Posterior vena cava (tissue), 2 donors: ENCODE data around the gene ESR2. TPM values are rescaled to one million over a fixed set of nuclear protein-coding genes. Genes with fewer than 3 reads are reported as not detected.
"Not testable (repeated sequence)": the region's sequence is repeated elsewhere in the genome, so short reads cannot be mapped to it uniquely, and the experiment has no call there.

Experiments
- DNase-seq: peaks from one replicate; pipeline ENCODE4 v3.0.0-alpha.2; 2020; ENCODE audit warnings: low spot score
- intact Hi-C, 2 donors: fragments of 100-400 bp; cut with DNase I; formaldehyde crosslinking; loops; one replicate each; pipeline versions ENCODE4 v1.14.1 to v1.14.2; 2022 to 2023
- long read RNA-seq, 2 donors: library from polyadenylated mRNA; unstranded; transcript quantifications; one replicate each; pipeline ENCODE4 v2.0.0, GENCODE V29; 2020 to 2021
- total RNA-seq, 2 donors: library from RNA; stranded (reverse); fragmentation: NEBNext Ultra II Directional; extraction: Animal tissue kit (Norgen Biotek cat#: 25700); gene quantifications; one replicate each; pipeline ENCODE4 v1.2.1, GENCODE V29; 2021
- donor health status: DM: yes; HTN: yes; CAD: no.
- donor health status: DM: yes; HTN: yes; CAD: no.

ESR2 gene
- total RNA-seq: under 1 TPM; 0.14 to 0.24 TPM
- long read RNA-seq, donor 1: 0 reads
- long read RNA-seq, donor 2, partial matches to known transcripts: 0 of 1 reads
- long read RNA-seq, donor 2, other reads (novel, unspliced or antisense): 1 of 1 reads

DNA sequence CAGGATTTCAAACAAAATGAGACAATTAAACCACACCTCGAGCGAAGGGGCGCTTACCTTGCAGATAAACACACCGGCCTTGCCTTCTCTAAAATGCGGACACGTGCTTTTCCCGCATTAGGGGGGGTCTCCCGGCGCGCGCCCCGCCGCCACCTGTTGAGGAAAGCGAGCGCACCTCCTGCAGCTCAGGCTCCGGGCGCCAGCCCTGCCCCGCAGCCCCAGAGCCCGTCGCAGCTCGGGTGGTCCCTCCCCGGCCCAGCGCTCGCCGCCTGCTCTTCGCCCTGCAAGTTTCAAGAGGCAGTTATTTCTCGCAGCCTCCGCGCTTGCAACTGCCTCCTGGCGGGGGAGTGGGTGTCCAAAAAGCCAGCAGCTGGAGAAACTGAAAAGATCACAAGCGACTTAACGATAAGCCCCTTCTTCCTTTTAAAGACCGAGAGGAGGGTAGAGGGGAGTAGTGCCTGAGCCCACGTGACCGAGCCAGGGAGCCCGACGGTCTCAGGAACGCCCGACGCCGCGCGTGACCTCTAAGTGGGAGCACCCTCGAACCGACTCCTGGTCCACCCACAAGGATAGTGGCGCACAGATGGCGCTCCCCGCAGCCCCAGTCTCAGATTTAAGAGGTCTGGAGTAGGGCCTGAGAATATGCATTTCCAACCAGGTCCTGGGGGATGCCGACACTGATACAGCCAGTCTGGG is at the start of gene ESR2:
Gene ESR2 (minus strand): TSS at position 396 of the 696 bp plus-strand sequence. CDS start 11,386 bp downstream, outside the sequence.
- DNase-seq: no peak
- intact Hi-C loops: no loop called here

DNA sequence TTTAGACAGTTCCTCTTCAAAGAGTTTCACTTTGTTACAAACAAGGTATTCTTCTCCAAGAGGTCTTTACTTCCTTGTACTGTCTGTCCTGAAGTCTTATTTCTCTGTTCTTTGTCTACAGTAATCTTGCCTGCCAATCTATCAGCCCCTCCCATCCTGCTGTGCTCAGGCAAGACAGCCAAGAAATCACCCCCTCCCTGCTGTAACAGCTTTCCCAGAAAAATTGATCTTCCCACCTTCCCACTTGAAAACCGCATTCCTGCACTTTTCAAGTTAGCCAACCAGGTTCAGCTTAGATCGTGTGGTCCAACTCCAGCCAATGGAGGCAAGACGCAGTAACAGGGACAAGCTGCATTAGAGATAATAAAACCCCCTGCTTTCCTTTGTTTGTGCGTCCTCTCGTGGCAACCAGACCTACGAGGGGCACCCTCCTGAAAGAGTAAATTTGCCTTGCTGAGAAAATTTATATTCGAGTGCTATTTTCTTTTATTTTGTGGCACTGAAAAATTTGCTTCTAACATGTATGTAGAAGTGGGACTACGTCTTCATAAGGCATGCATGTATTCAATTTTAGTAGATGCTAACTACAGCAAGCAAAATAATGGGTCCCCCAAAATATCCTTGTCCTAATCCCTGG is 46.5 kb upstream of the ESR2 start:
- no peak for DNase-seq
- intact Hi-C loops: loop anchor here (10.0 kb wide), 2 partner anchors 124 to 134 kb away; partner anchors contain the start of gene AKAP5 (in 1 of the 2)

DNA sequence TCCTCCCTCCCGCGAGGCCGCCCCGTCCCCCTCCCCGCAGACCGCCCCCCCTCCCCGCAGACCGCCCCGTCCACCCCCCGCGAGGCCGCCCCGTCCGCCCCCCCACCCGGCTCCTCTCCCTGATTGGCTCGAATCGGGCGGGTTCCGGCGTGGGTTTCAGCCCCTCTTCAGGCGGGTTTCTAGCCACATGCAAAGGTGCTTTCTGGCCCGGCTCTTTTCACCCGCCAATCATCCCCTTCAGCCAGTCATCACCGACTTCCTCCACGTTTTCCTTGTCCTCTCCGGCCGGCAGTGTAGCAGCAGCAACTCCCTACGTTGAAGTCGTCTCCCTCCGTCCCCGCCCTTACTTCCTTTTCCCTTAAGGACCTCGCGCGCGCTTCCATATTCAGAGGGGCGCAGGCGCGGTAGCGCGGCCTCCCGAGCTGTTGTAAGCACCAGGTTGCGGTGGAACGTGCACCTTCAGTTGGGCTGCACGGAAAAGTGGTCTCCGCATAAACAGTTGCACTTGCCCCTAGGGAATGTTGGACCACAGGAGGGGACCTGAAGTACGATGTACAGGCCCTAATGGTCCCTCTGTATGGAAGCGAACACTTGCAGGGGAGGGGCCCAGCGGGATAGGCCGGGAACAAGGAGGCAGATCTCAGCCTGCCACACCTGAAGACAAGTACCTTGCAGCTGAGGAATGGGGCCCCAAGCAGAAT is 44.6 kb upstream of the ESR2 start:
- intact Hi-C loops: no loop called here
- peak; percentile 97 for DNase-seq

DNA sequence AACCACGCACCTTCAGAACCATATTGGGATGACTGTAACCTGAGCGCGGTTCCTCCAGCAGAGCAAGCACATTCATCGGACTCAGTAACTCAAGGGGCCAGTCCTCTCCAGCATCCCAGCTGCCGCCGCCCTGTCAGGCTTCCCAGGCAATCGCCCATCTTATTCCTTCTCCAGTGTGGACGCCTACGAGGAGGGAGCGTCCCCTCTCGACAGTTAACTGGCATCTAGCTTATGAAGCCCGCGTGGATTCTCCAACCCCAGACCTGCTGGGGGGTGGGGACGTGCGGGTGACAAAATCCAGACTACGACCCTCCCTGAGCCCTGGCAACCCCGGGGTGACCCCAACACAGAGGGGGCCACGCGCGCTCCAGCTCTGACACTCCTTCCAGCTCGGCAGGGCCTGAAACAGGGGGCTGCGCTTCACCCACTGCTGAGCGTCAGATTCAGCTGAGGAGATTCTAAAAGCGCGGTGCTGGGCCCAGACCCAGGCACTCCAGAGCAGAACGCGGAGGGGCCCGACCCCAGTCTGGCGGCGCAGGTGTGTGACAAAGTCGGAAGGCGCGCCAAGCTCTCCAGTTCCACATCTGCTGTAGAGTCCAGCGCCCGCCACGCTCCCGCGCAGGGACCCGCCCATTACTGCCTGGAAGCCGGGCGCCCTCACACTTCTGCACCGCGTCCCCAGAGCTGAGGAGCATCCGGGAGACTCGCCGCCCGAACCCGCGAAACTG is 43.9 kb upstream of the ESR2 start:
- intact Hi-C loops: no loop called here
- peak; percentile 94 for DNase-seq

DNA sequence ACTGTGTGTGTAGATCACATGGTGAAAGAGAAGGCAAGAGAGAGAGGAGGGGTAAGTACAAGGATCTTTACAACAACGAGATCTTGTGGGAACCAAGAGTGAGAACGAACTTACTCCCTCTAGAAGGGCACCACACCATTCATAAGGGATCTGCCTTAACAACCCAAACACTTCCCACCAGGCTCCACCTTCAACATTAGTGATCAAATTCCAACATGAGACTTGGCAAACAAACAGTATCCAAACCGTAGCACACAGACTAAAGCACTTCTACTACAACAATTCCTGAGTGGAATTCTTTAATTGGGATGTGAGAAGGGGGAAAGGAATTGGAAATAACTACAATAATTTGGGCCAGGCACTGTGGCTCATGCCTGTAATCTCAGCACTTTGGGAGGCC is 35.0 kb upstream of the ESR2 start:
- intact Hi-C loops: no loop called here
- DNase-seq: no peak

DNA sequence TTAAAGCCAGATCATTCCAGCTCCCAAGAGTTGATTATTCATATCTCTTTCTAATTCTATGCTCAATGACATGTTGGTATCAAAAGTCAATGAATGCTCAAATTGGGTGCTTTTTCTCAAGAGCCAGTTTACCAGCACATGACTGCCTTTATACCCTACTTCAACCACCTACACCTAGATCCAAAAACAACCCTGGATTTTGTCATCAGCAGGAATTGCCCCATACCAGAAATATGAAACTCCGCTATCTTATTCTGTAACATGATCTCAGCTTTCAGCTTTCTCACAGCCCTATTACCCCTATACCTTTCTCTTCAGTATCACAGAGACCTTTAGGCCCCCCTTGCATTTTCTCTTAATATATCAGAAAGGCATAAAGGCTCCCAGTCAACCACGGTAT is 32.3 kb upstream of the ESR2 start:
- intact Hi-C loops: no loop called here
- no peak for DNase-seq

DNA sequence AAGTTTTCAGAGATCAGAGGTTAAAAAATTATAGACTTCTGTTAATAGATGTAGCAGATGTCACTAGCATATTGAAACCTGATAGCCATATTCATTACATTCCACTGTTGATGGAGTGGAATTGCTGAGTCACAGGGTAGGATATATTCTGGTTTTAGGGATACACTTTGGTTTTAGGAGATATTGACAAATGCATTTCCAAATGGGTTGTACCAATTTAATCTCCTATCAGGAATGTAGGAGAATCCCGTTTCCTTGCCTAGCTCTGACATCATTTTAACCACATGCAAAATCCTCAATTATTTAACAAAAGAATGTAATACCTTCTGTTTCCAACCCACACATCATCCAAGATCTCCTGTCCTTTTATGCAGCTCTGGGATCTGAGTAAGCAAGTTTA is 30.7 kb upstream of the ESR2 start:
- DNase-seq: no peak
- intact Hi-C loops: no loop called here

DNA sequence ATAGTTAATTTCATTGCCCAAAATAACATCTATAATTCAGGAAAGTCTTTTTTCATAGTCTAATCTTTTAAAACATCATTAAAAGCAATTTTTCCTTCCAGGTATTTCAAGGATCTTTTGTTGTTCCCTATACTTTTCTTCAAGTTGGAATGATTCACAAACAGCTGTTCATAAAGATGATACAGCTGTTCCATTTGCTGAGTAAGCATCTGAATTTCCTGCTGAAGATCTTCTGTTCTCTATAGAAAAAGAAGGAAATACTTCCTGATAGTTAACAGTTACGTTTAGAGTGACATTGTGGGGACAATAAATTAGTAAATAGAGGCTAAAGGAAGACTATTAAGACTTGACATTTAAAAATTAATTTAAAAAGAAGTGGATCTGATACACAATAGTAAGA is 30.3 kb upstream of the ESR2 start:
- intact Hi-C loops: no loop called here
- DNase-seq: no peak

DNA sequence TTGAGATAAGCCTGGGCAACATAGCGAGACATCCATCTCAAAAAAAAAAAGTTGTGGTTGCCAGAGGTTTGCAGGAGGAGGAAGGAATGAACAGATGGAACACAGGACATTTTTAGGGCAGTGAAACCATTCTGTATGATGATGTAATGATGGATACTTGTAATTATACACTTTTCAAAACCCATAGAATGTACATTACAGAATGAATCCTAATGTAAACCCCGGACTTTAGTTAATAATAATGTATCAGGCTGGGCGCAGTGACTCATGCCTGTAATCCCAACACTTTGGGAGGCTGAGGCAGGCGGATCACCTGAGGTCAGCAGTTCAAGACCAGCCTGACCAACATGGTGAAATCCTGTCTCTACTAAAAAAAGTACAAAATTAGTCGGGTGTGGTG is 26.2 kb upstream of the ESR2 start:
- DNase-seq, intact Hi-C loops: not testable (repeated sequence)

DNA sequence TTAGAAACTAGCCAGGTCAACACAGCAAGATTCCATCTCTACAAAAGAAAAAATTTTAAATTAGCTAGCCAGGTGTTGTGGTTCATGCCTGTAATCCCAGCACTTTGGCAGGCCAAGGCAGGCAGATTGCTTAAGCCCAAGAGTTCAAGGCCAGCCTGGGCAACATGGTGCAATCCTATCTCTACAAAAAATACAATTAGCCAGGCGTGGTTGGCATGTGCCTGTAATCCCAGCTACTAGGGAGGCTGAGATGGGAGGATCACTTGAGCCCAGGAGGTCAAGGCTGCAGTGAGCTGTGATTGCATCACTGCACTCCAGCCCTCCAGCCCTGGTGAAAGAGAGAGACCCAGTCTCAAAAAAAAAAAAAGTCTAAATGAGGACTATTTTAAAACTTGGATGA is 24.5 kb upstream of the ESR2 start:
- intact Hi-C loops, DNase-seq: not testable (repeated sequence)

DNA sequence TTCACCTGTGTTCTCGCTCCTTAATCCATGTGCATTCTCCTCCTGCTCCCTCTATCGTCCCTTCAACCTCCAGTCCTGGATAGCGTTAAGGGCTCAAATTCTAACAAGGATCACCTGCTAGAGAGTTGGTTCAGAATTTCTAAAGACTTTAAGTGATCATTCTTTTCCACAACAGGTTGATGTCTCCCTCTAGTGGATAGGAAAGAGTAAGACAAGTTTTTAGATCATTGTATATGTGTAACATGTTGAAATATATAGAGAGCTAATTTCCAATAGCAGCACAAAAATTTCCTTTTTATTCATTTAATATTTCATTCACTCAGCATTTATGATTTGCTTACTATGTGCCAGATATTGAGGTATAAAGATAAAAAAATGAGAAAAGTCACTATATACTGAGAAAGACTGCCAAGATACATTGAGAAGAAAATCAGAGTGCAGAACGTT is 9.3 kb upstream of the ESR2 start:
- DNase-seq: no peak
- intact Hi-C loops: loop anchor here (5.0 to 10.0 kb wide), 2 partner anchors 499 to 506 kb away; no protein-coding TSS in a partner anchor

DNA sequence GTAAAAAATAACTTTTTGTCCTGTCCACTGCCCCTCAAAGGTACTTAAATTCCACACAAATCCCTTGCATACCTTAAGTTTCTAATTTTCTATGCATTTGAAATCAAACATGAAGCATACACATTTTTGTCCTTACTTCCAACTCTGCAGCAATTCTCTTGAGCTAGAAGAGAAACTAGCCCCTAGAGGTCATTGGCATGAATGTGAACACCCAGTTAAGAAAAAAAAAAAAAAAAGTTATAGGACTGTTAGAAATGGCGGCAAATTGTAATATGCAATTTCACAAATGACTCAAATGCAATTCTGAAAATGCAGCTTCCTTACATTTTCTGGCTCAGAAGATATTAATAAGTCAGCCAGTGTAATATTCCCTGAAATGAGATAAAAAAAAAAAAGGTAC is 4.6 kb upstream of the ESR2 start:
- DNase-seq: no peak
- intact Hi-C loops: no loop called here

DNA sequence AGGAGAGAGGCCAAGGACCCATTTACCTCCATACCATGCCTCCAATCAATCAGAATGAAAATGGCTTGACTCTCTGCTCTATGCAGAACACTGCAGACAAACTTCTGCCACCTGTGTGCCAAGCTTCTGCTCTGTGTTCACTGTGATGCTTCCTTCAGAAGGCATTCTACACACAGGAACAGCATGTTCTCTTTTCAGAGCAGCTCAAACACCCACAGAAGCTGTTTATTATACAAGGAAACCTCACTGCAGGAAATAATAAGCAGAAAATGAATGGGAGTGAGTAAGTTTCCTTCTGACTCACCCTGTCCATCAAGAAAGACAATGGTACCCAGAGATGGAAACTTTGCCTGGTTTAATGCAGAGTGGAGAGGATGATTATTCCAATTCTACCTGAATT is 2.4 kb upstream of the ESR2 start:
- no peak for DNase-seq
- intact Hi-C loops: no loop called here

DNA sequence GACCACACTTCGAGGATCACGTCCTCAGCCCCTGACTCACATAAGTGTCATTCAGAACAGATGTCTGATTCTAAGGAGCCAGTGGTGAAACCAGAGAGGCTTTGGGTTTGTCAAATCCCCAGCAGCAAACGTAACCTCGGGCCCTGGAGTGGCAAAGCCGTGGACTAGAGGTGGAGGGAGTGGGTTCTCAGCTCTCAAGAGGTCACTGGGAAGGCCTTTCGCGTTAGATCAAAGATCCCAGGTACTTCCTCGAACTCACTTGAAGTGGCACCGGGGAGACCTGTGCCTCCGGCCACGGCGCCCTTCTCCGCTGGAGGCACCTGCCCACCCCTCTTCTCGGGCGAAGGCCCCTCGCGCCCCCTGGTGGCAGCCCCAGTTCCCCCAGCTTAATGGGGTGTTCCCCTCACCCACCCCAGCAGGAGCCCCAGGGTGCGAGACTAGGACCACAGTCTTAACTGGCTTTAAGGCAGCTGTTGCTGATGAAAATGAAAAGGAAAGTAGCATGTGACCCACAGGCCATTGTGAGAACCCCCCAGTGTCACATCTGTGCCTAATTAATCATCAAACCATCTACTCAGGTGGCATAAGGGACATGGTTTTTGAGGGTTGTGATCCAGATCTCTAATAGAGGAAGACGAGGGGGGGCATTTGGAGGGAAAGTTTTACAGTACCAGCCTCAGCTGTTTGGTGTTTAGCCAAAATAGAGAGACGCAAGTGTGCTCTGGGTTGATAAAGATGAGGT is 672 bp upstream of the ESR2 start:
- DNase-seq: peak; percentile 89
- intact Hi-C loops: no loop called here

DNA sequence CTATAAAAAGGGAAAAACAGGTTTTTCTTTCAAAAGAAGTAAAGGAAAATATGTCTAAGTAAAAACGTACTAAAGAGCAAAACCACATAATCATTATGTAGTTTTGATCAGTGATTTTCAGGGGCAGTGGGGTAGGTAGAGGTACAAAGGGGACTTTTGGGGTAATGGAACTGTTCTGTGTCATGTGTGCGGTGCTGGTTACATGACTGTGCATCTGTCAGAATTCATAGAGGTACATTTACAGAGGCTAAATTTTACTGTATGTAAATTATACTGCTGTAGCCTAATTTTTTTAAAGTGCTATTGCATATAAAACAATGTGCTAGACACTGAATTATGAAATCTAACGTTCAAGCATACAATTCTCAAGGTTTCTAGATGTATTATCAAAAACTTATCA is 2.0 kb downstream of the ESR2 start:
- DNase-seq: no peak
- intact Hi-C loops: no loop called here

DNA sequence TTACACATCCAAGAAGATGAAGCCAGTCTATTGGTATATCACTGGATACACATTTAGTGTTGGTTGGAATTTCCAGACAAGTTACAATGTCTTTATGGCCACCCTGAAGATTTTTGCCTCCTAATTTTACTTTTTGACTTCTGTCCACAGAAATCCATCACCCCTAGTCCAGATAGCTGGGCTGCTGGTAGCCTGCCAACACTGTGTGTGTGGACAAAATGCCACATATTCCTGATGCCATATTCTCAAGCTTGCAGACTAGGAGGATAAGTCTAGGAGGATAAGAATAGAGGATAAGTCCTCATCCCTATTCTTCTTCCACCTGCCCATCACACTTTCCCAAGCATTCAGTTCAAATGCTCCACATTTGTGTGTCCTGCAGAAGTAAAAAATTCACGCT is 4.6 kb downstream of the ESR2 start:
- DNase-seq: no peak
- intact Hi-C loops: no loop called here

DNA sequence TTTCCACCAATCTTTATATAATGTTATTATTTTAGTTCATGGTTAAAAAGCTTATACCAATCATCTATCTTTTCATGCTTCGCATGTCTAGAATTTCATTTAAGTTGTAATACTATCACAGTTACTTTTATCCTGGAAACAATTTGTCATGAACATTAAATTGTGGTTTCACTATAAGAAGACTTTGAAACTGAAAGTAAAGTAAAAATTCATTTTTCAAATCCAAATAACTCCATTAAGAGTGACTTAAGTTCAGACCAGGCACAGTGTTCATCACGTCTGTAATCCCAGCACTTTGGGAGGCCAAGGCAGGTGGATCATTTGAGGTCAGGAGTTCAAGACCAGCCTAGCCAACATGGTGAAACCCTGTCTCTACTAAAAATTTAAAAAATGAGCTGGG is 12.4 kb downstream of the ESR2 start:
- intact Hi-C loops: no loop called here
- DNase-seq: no peak

DNA sequence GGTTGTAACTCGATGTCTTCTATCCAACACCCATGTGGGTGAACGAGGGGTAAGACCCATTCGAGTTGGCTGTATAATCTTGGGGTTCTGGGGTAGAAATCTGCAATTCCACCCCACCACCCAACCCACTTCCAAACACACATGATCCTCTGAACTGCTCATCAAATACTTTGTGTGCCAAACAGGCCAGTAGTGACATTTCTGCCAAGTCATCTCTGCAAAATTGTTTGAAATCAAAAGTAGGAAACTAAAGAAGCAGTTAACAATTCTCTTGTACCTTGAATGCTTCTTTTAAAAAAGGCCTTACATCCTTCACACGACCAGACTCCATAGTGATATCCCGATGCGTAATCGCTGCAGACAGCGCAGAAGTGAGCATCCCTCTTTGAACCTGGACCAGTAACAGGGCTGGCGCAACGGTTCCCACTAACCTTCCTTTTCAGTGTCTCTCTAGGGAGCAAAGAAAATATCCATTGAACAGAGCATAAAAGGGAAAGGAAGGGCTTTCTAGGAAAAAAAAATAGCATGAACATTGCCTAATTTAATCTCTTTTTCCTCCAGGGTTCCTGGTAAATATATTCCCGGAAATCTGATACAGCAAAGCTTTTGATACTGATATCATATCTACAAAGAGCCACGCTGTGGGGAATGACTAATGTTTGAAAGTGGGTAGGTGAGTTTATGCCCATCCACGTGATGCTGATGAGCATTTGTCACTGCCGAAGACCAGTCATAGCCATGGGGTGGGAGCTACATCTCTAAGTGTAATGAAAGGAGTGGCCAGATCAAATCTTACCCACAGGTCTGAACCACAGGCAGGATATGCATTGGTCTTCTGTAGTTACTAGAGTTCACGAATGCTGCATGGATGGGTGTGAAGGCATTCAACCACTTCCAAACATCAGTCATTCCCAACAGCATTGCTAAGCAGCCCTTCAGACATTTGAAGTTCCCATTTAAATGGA is 14.2 kb downstream of the ESR2 start:
- DNase-seq: no peak
- intact Hi-C loops: no loop called here
